Measurements from ENCODE around the gene RAD18.

Gene RAD18

DNA sequence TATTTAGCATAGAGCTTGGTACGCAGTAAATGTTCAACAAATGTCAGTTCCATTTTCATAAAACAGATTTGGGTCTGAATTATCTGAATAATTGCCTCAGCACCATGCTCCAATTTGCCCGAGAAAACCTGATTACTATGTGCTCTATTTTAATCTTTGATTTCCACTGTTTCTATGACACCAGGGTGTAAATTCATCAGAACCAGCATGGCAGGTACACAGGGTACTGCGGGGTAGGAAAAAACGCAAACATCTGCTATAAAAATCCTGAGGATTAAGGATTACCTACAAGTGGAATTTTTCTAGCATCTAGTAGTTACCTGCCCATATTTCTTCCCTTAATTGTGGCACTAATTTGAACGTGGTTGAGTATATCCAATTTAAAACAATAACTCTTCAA lies 70.3 kb downstream of the RAD18 start:
- no peak for FAIRE-seq

DNA sequence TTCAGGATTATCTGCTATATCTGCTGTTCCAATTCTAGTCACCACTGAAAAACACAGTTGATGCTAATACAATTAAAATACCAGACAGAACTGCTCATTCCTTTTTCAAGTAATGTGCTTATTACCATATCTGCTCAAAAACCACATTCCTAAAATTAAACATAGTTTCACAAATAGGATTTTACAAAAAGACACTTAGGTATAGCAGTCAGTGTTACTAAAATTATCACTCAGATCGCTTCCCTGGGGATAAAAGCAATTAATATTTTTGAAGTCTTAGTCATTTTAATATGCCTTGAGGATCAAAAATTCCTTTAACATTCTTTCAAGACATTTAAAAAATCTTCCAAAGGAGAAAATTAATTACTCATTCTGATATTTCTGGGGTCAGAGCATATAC lies 71.5 kb downstream of the RAD18 start:
- no peak for FAIRE-seq

DNA sequence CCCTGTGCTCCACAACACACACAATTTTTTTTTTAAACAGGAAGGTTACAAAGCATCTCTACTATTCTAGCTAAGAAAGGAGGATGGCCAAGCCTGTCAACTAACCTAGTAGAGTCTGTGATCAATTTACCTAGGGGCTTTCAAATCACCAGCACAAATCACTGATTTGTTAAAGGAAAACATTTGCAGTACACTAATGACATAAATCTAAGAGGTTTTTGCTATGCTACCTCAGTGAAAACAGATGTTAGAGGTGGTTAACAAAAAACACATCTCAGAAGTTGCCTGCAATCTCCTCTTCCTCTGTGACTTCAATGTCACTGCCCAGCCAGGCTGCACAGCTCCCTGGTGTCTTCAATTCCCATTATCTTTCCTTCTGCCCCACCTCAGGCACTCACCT lies 72.0 kb downstream of the RAD18 start:
- no peak for FAIRE-seq

DNA sequence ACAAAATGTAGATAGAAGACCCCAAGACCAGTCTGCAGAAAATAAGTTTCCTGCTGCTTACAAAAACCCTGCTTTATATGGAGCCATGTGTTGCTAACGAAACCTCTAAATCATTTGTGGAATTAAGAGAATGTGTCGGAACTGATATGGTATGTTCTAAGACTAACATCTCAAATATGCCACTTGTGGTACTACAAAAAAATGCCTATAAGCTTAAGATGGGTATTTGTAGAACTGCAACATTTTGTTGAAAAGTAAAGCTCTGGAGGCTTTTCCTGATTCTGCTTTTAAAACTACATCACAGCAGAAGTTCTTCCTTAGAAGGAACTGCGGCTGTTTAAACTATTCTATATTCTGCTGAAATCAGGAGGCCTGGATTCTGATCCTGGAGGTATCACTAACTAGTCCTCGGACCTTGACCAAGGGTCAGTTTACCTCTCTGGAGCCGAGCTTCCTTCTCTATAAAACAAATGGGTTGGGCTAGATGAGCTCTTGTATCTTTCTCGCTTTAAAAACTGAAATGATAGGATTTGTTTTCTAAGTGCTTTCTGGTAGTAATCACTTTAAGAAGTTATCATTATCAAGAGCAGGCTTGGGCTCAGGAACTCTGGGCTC lies 74.9 kb downstream of the RAD18 start:
- FAIRE-seq = no peak

DNA sequence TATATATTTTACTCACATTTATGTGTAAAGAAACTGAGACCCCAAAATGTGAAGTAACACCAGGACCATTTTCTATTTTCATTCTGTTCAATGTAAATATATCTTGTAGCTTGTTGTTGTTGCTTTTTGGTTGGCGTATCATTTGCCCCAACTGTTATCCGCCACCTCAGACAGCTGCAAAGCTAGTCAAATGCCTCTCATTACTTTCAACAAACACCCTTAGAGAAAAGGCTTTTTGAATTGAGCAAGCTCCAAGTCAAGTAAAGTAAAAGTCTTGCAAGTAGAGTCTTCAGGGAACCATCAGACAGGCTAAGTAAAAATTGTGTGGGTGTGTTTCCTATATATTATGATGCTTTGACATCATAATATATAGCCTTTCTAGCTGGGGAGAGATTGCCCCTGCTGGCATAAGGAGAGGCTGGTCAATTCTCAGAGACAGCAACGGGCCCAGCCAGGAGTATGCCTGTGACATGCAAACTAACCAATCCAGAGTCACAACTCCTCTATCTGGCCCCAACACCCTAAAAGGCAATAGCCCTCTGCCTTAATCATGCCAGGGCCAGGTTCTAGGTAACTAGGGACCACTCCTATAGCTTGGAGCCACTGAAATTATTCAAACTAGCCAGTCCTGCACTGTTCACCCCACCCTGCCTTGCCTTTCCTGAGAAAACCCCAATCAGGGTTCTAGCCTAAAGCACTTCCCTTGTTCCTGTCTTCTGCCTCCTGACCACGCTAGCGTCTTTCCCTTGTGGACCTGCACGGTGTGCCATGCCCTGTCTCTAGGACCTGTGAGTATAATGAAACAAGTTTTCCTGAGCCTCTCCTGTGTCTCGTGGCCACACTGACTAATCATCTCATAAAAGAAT lies 75.6 kb downstream of the RAD18 start:
- FAIRE-seq = no peak

DNA sequence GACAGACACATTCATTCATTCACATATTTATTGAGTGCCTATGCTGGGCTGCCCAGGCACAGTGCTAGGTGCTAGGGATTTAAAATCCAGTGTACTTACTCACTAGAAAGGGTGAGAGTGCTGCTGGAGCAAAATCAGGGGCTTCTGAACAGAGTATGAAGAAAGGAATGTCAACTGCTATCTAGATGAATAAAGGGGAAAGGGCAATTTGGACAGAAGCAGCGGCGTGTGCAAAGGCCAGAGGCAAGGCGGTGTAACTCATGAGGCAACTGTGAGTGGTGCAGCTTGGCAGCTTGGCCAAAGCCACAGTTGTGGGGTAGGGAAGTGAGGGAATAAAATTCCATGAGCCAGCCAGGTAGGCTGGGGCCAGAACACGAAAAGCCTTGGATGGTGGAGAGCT lies 76.7 kb downstream of the RAD18 start:
- FAIRE-seq = no peak

DNA sequence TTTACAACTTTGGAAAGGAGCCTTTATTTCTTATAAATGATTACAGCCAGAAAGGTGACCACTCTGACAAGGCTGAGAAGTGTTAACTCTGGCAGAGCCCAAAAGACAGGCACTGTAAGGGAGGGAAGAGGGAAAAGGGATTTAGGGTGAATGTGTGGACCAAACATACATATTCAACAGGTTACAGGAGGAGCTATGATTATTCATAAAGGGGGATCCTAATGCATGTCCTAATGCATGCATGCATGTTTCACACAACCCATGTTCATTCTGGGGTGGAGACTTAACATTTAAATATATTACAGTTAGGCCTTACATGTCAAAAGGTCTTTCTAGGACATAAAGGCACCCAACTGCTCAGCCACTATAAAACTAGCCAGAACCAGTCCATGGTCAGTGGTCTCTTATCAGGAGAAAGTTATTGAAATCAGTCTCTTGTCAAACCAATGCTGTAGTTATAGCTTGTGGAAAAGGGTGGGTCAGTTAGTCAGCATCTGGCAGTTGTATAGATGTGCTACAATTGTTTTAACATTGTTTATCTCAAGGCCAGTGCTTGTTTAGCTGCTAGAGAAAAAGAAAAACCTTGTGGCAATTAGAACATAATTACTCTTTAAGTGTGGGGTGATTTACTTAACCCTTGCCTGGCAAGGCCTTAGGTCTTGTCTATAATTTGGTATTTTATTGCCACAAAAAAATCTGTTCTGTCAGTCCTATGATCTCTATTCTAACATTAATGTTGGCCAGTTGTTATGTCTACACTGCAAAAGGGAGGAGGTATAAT lies 77.5 kb downstream of the RAD18 start:
- FAIRE-seq = no peak

DNA sequence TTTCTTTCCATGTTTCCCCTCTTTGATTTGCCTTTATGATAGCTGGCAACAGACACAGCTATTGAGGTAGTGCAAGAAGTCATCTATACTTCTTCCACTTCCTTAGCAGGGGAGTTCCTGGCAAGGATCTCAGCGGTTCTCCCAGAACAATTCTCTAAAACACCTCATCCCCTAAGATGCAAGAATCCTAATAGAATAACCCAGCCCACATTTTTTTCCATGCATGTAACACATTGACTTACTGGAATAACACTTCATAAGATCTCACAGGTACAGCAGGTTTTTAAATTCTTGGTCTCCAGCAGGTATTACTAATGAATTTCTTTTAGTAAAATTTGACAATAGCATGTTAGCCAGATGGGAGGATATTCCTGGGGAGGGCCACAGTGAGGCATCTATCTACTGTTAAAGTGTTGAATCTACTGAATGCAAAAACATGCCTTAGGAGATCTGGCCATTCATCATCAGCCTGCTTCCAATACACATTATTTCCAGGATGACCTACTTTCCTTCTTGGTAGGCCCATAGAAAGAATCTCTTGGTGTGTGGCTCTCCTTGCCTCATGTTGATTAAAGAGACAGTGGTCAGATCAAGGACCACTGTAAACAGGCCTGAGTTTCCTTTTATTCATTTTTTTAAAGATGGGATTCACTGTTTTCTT lies 78.5 kb downstream of the RAD18 start:
- no peak for FAIRE-seq

DNA sequence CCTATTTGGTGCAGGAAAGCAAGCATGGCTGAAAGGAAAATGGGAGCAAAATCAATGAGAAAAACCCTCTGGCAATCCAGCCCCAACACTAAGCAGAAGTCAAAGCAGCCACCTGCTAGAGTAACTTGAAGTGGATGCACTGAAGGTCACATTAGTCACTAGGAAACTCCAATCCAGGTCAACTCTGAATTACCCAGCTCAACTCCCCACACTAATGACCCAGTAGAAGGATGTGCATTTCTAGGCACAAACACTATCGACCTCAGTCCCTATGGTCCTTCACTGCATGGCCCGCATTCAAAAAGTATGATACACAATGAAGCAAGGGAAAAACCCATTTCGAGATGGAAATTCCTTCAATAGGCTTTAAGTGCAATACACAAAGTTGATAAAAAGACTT lies 80.6 kb downstream of the RAD18 start:
- no peak for FAIRE-seq

DNA sequence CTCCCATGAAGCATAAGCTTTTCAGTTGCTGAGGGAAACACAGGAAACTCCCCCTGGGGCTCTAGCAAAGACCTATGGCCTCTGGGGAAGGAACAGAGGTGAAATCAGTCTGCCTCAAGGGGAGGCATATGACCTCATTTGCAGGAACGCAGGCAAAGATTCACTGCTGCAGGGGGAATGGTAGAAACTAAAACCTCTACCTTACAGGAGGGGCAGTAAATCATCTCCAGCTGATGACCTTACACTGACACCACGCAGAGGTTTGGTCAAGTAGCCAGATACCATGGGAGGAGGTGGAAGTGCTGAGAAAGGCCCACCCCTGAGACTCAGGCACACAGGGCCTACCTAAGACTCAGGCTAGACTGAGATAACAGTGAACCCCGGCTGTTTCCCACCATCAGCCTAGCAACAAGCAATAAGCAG lies 81.1 kb downstream of the RAD18 start:
- no peak for FAIRE-seq

DNA sequence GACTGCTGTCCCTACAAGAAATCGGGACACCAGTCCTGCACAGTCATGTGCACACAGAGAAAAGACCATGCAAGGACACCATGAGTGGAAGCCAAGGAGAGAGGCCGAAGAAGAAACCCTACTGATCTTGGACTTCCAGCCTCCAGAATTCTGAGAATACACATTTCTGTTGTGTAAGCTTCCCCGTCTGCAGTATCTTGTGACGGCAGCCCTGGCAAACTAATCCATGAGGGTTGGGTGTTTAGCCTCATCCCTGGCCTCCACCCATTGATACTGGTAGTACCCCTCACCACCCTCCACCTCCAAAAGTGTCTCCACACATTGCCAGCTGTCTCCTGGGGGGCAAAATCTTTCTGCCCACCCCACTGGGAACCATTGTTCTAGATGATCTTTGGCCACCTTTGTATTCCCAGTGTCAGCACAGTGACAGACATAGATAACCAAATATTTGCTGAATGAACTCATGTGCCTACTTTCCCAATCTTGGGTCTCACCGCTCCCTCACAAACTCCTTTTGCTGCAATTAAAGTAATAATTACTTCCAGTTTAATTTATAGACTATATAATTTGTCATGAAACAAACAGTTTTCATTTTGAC lies 83.8 kb downstream of the RAD18 start:
- FAIRE-seq = no peak

DNA sequence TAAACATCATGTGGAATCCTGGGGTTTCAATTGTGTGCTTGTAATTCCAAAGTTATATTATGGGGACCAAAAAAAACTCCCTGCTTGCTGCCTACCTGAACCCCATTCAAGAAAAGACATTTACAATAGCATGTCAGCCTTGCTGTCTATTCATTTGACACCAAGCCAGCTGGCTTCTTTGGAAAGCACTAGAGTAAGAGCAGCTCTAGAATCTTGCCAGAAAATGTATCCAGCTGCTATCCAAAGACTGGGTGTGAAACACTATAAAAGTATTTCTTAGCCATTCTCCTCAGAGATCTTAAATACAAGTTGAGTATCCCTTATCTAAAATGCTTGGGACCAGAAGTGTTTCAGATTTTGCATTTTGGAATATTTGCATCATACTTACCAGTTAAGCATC lies 87.4 kb downstream of the RAD18 start:
- no peak for FAIRE-seq

DNA sequence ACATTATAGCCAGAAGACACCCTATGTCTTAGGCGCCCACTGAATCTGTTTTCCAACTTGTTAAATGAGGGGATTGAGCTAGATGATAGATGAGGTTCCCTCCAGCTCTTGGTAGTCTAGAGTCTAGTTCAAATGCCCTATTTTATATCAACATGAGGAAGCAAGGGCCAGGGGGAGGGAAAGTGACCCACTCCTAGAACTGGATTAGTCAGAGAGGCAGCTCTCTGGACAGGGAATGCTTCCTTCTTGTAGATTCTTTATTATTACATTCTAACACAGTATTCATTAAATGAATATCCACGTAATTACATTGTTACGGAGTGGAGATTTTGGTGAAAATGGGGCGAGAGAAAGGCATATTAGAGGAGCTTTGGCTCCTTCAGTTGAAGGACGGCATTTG lies 89.5 kb downstream of the RAD18 start:
- FAIRE-seq = no peak

DNA sequence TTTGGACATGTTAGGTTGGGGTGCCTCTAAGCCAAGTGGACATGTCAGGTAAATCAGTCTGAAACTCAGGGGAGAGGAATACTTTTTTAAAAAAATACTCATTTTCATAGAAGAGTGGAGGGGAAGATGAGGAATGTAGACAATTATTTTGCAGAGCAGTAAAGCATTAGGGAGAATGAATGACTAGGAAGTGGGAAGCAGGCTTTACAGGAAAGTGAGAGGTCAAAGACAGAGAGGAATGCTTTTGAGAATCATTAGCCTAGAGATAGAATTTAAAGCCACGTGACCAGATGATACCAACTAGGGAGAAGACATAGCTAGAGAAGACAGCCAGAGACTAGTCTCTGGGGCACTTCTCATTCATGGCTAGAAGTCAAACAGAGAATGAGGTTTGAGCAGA lies 91.0 kb downstream of the RAD18 start:
- FAIRE-seq = no peak

DNA sequence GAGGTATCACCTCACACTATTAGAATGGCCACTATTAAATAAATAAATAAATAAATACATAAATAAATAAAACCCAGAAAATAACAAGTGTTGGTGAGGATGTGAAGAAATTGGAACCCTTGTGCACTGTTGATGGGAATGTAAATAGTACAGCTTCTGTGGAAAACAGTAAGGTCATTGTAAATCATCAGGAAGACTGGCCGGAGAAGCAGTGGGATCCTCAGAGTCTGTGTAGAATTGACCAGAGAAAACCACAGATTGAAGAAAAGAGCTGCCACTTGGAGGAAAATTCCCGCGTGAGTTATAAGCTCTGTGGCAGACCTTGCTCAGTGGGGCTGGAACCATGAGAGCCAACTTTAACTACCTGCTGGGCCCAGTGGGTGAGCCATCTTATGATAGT lies 92.0 kb downstream of the RAD18 start:
- FAIRE-seq = no peak

DNA sequence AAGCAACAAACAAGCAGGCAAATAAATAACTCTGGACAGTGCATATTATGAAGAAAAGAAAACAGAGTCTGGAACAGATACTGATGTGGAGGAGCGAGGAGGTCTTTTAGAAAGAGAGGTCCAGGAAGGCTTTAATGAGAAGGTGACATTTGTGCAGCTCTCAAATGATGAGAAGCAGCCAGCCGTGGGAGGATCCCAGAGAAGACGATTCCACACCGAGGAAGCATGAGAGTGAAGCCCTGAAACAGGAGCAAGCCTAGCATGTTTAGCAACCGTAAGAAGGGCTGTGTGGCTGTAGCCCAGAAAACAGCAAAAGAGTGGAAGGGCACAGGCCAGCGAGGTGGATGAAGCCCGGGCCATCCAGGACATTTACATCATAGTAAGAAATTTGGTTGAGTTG lies 93.1 kb downstream of the RAD18 start:
- FAIRE-seq = no peak

DNA sequence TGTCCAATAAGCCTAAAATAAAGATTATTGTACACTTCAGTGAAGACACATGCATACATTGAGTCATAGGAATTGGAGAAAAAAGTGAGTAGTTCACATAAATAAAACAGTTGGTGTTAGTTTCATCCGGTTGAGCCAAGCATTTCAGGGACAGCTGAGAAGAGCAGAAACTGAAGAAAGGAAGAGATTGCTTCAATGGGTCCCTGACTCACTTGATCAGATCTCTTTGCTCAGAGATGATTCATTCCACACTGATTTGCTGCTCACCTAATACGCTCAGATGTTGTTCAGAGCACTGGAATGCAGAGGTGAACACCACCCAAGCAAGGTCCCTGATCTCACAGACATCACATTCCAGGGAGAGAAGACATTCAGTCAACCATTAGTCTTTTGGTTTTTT lies 93.7 kb downstream of the RAD18 start:
- FAIRE-seq = no peak

DNA sequence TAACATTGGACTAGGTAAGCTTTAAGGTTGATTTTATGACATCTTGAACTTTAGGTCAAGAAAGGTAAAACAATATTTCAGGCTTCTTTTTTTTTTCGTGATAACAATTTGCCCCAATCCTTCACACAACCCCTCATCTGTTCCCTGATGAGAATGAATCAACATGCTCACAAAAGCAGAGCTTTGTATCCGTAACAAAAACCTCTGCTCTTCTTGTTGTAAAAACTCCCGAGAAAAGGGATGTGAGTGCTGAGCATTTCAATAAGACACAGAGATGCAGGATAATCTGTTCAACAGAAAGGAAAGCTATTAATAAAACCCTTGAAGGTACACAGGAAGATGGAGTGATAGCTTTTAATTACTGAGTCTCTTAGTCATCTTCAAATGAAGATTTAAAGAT lies 94.3 kb downstream of the RAD18 start:
- no peak for FAIRE-seq

DNA sequence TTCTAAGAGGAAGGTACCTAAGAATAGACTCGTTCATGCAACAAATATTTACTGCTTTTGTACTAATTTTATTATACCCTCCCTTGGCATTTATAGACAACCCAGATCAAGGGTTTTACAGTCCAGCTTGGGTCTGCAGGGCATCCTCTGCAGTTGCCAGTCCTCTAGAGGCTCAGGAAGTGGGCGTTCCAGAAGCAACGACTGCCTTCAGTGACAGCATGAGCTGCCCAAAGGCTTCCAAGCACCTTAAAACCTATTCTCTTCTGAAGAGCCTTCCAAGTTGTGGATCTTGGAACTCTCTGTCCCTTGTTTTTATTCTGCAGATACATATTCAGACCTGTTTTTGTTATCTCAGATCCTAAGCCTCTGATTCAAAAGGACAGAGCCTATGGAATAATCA lies 95.6 kb downstream of the RAD18 start:
- FAIRE-seq = no peak

DNA sequence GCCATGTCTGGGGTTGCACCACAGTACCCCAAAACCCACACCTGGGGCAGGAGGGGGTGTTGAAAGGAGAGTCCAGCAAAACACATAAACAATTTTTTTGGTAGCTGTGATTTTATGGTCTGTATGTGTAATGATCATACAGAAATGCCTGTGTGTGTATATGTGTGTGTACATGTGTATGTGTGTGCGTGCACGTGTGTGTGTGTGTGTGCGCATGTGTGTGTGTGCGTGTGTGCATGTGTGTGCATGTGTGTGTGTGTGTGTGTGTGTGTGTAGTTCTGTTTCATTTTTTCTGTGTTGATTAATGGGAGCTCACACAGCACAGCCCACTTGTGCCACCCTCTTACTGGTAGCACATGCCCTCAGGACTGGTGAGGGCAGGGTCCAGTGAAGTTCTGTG lies 97.6 kb downstream of the RAD18 start:
- FAIRE-seq = no peak

DNA sequence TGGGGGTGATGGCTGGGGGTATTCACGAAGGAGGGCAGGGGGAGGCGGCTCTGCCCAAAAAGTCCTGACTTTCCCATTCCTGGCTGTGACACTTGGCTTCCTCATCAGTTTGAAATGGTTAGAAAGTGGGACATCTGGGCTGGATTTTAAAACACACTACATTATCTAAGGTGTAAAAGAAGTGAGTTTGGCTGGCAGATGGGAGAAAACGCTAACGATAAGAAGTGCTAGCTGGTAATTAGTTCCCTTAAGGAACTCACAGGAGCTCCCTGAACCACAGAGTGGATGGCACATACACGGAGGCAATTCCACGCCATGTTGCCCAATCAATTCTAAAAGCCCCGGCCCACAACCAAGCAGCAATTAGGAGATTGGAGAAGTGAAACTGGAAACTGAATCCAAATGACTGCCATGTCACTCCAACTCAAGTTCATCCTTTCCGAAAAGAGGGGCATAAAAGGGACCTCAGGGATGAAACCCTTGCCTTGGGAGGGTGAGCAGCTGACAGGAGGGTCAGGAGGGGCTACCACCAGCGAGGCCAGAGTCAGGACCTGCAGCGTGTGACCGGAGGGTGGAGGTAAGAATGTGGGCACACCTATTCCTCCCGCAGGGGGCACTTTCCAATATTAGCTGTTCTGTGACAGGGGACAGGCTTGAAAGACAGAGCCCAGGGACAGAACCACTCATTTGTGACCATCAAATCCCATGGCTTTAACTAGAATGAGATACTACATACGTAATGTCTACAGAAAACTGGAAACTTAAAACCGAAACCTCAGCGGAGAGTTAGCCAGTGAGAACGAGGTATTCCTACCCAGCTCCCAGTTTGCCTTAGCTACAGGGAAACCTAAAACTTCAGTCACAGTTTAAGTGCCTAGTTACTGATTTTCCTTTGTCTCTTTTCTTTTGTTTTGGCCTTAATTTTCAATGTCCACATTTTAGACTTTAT lies 98.6 kb downstream of the RAD18 start:
- FAIRE-seq = no peak

DNA sequence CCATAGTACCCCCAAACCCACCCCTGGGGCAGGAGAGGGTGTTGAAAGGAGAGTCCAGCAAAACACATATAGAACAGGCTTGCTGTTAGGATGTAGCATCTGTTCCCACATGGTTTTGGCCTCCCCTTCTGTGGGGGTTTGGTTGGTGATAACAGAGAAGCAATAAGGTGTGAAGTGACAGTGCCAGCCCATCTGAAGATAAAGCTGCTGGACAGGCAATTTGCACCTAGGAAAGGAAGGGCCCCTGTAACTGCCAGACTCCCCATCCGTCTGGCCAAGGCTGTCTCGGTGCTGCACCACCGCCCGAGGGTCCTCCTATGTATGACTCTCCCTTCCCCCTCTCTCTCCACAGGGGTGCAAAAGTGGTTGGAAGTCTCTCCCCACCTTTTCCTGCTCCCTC lies 99.4 kb downstream of the RAD18 start:
- no peak for FAIRE-seq
